ENCODE measurements around the gene SLC10A3.
A peak's percentile ranks its signal among the peaks of the same experiment; 100 is the strongest.

DNA sequence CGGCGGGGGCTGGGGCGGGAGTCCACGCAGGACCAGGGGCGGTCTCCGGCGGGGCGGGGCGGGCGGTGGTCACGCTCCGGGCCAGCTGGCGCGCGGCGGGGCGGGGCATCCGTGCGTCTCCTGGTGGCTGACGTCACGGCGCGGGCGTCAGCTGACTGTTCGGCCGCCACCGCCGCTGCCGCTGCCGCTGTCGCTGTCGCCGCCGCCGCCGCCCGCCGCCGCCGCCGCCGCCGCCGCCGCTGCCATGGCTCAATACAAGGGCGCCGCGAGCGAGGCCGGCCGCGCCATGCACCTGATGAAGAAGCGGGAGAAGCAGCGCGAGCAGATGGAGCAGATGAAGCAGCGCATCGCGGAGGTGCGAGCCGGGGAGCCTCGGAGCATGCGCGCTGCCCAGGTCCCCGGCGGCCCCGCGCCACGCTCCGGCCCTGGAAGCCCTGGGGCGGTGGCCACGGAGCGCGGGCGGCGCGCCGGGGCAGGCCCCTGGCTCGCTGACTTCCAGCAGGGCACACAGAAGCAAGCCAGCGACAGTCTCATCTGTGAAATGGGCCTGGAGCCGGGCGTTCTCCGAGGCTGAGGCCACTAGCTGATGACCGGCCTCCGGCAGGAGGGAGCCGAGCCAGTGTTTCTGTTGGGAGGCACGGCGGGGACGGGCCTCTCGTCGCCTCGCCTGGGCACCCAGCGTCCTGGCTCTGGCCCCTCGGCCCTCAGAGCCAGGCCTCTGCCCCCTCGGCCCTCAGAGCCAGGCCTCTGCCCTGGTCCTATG, 46.3 kb downstream of the SLC10A3 start, which contains the start of gene FAM50A:
- peak in 1 of 2 donors; percentile 66 for TF ChIP-seq POLR2A (IDR thresholded peaks at IDR 0.05)
- TF ChIP-seq, protein P1, sequence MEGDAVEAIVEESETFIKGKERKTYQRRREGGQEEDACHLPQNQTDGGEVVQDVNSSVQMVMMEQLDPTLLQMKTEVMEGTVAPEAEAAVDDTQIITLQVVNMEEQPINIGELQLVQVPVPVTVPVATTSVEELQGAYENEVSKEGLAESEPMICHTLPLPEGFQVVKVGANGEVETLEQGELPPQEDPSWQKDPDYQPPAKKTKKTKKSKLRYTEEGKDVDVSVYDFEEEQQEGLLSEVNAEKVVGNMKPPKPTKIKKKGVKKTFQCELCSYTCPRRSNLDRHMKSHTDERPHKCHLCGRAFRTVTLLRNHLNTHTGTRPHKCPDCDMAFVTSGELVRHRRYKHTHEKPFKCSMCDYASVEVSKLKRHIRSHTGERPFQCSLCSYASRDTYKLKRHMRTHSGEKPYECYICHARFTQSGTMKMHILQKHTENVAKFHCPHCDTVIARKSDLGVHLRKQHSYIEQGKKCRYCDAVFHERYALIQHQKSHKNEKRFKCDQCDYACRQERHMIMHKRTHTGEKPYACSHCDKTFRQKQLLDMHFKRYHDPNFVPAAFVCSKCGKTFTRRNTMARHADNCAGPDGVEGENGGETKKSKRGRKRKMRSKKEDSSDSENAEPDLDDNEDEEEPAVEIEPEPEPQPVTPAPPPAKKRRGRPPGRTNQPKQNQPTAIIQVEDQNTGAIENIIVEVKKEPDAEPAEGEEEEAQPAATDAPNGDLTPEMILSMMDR (IDR thresholded peaks at IDR 0.05): peak in 3 of 6 experiments; percentile 20 to 43 (median 21)
